ENCODE results near the gene NTM.

GRCh38 chr11:132361011-132361550 is 990.7 kb downstream of the NTM start:
- TF ChIP-seq ZNF274 (IDR thresholded peaks at IDR 0.05; ENCODE audit: borderline replicate concordance, extremely low read depth, low read length) (no peak), YY1 (IDR thresholded peaks at IDR 0.05; ENCODE audit: low read depth, low read length) (no peak), GABPA (IDR thresholded peaks at IDR 0.05; ENCODE audit: borderline replicate concordance, insufficient read depth, low read length) (no peak), CTCF (IDR thresholded peaks at IDR 0.05; ENCODE audit: control extremely low read depth in 1 of 3, insufficient read depth in 1 of 3, low read depth in 1 of 3, low read length in 3 of 3) (no peak), CREB1 (IDR thresholded peaks at IDR 0.05) (no peak), RXRA (IDR thresholded peaks at IDR 0.05; ENCODE audit: insufficient read depth, low read depth, low read length) (no peak), HDAC6 (IDR thresholded peaks at IDR 0.05; ENCODE audit: low read depth, low read length) (no peak), POLR2AphosphoS5 (IDR thresholded peaks at IDR 0.05; ENCODE audit: low read depth, low read length) (no peak), POLR2A (IDR thresholded peaks at IDR 0.05; ENCODE audit: control extremely low read depth in 1 of 2, low read depth in 2 of 2, low read length in 2 of 2) (no peak)
